K562 (cell line): ENCODE measurements around the gene DEPP1. TPM values are rescaled to one million over a fixed set of nuclear protein-coding genes. Genes with fewer than 3 reads are reported as not detected.

Source experiments
- CBFA2T3 ChIP-seq: fragments of 450-650 bp; IDR thresholded peaks from 2 replicates; pipeline ENCODE4 v1.6.1; 2017
- CREB1 ChIP-seq, 2 experiments: sonication (generic) in 1 of 2; formaldehyde crosslinking in 1 of 2; IDR thresholded peaks; 2 replicates each; pipeline versions ENCODE4 v1.6.1 to v1.8.0; 2012 to 2022; ENCODE audit warnings: inconsistent platforms in 1 of 2, mild to moderate bottlenecking in 1 of 2, missing genetic modification reagents in 1 of 2, moderate library complexity in 1 of 2
- CXXC5 ChIP-seq: fragments of 250-450 bp; sonication (Bioruptor Pico); IDR thresholded peaks from 2 replicates; pipeline ENCODE4 v1.8.0; 2022; ENCODE audit warnings: inconsistent platforms, mild to moderate bottlenecking, moderate library complexity
- EZH2 ChIP-seq: IDR thresholded peaks from 2 replicates; pipeline ENCODE4 v1.6.1; 2012; ENCODE audit warnings: low read depth, mild to moderate bottlenecking, inconsistent platforms, low read length, borderline replicate concordance
- FOXK1 ChIP-seq: sonication (generic); formaldehyde crosslinking; IDR thresholded peaks from 2 replicates; pipeline ENCODE4 v1.8.0; 2022; ENCODE audit warnings: missing genetic modification reagents, mild to moderate bottlenecking, borderline replicate concordance
- GABPA ChIP-seq: fragments of 200-800 bp; sonication (Bioruptor generic); conservative IDR thresholded peaks from 2 replicates; pipeline ENCODE4 v1.6.1; 2016; ENCODE audit warnings: low read depth, missing genetic modification characterization, missing compliant biosample characterization
- HCFC1 ChIP-seq: IDR thresholded peaks from 2 replicates; pipeline ENCODE4 v1.6.1; 2012; ENCODE audit warnings: low read depth, low read length, improper control_type of control experiment
- HDAC2 ChIP-seq: fragments of 450-650 bp; IDR thresholded peaks from 2 replicates; pipeline ENCODE4 v1.6.1; 2016; ENCODE audit warnings: mild to moderate bottlenecking
- HMGN3 ChIP-seq: IDR thresholded peaks from 2 replicates; pipeline ENCODE4 v1.6.1; 2011; ENCODE audit warnings: borderline replicate concordance, low read depth, mild to moderate bottlenecking, mixed read lengths, low read length; ENCODE audit not compliant: insufficient read length; ENCODE audit errors: extremely low read depth
- KLF6 ChIP-seq: fragments of 250-450 bp; sonication (Bioruptor Pico); IDR thresholded peaks from 2 replicates; pipeline ENCODE4 v1.4.0; 2020; ENCODE audit warnings: mild to moderate bottlenecking, moderate library complexity, borderline replicate concordance
- L3MBTL2 ChIP-seq: fragments of 450-650 bp; IDR thresholded peaks from 2 replicates; pipeline ENCODE4 v1.6.1; 2016; ENCODE audit warnings: mild to moderate bottlenecking, moderate library complexity
- MEF2A ChIP-seq: IDR thresholded peaks from 2 replicates; pipeline ENCODE4 v1.6.1; 2011; ENCODE audit warnings: low read depth, mild to moderate bottlenecking, low read length, moderate library complexity; ENCODE audit not compliant: control insufficient read depth
- NRF1 ChIP-seq, 2 experiments: fragments of 450-650 bp; IDR thresholded peaks in 1 of 2; conservative IDR thresholded peaks in 1 of 2; 2 replicates each; pipeline ENCODE4 v1.6.1; 2014; ENCODE audit warnings: mild to moderate bottlenecking in 2 of 2
- PHF21A ChIP-seq: fragments of 450-650 bp; IDR thresholded peaks from 2 replicates; pipeline ENCODE4 v1.6.1; 2017; ENCODE audit warnings: low read depth, borderline replicate concordance
- POLR2A ChIP-seq: fragments of 450-650 bp; conservative IDR thresholded peaks from 2 replicates; pipeline ENCODE4 v1.6.1; 2016
- POLR2B ChIP-seq: fragments of 450-650 bp; IDR thresholded peaks from 2 replicates; pipeline ENCODE4 v1.6.1; 2018; ENCODE audit warnings: low read depth; ENCODE audit not compliant: partially characterized antibody
- RBFOX2 ChIP-seq: fragments of 200-400 bp; formaldehyde crosslinking; IDR thresholded peaks from 2 replicates; pipeline ENCODE4 v1.6.1; 2017; ENCODE audit warnings: low read depth, mild to moderate bottlenecking, low read length, moderate library complexity
- SRSF9 ChIP-seq: fragments of 200-400 bp; formaldehyde crosslinking; IDR thresholded peaks from 2 replicates; pipeline ENCODE4 v1.6.1; 2017; ENCODE audit warnings: low read depth, low read length, borderline replicate concordance
- TRIM28 ChIP-seq: fragments of 450-650 bp; IDR thresholded peaks from 2 replicates; pipeline ENCODE4 v1.6.1; 2017
- U2AF1 ChIP-seq: fragments of 200-400 bp; formaldehyde crosslinking; optimal IDR thresholded peaks from 2 replicates; pipeline ENCODE3; 2017; ENCODE audit warnings: mild to moderate bottlenecking, low read depth, low read length, moderate library complexity
- ZFPM2 ChIP-seq: fragments of 250-450 bp; sonication (Bioruptor Pico); IDR thresholded peaks from 2 replicates; pipeline ENCODE4 v1.5.1; 2022; ENCODE audit warnings: mild to moderate bottlenecking
- polyA plus RNA-seq, 8 experiments: library from polyadenylated mRNA; depleted of rRNA in 4 of 8; stranded (reverse) in 5 of 8; unstranded in 3 of 8; fragments of >200 nt; fragmentation: Nextera tagmentation in 2 of 8; fragmentation: Illumina TruSeq in 1 of 8; extraction: Ambion mirVana in 2 of 8; extraction: Trizol in 1 of 8; gene quantifications; 2 replicates each; pipeline versions ENCODE4 v1.2.1 to v1.2.3, GENCODE V29; 2011 to 2014; ENCODE audit warnings: inconsistent platforms in 1 of 8, missing spikeins in 1 of 8
- total RNA-seq, 7 experiments: library from RNA; depleted of rRNA in 6 of 7; stranded (reverse); fragments of >200 nt in 6 of 7; fragmentation: Illumina TruSeq in 2 of 7; extraction: Trizol in 2 of 7; gene quantifications; 2 replicates each; pipeline versions ENCODE4 v1.2.1 to v1.2.3, GENCODE V29; 2011 to 2021; ENCODE audit warnings: low replicate concordance in 1 of 7
- TF ChIP-seq, protein P1 (sequence below): fragments of 450-650 bp; formaldehyde crosslinking; IDR thresholded peaks from 2 replicates; pipeline ENCODE4 v1.4.0; 2020; ENCODE audit warnings: mild to moderate bottlenecking, mixed read lengths
- TF ChIP-seq, protein P2 (sequence below): fragments of 450-650 bp; formaldehyde crosslinking; IDR thresholded peaks from 2 replicates; pipeline ENCODE4 v1.4.0; 2022; ENCODE audit warnings: mild to moderate bottlenecking, moderate library complexity
- TF ChIP-seq, protein P3 (sequence below): fragments of 250-450 bp; sonication (Bioruptor Pico); IDR thresholded peaks from 2 replicates; pipeline ENCODE4 v1.5.0; 2021; ENCODE audit warnings: mild to moderate bottlenecking, borderline replicate concordance

DEPP1 gene
- total and polyA plus RNA-seq, 9 of the 15 experiments (the other 6 are each of a cell fraction or from before 2014, with no cell fraction given) = 0.04 to 0.54 (median 0.20) TPM; not detected in 1

DNA sequence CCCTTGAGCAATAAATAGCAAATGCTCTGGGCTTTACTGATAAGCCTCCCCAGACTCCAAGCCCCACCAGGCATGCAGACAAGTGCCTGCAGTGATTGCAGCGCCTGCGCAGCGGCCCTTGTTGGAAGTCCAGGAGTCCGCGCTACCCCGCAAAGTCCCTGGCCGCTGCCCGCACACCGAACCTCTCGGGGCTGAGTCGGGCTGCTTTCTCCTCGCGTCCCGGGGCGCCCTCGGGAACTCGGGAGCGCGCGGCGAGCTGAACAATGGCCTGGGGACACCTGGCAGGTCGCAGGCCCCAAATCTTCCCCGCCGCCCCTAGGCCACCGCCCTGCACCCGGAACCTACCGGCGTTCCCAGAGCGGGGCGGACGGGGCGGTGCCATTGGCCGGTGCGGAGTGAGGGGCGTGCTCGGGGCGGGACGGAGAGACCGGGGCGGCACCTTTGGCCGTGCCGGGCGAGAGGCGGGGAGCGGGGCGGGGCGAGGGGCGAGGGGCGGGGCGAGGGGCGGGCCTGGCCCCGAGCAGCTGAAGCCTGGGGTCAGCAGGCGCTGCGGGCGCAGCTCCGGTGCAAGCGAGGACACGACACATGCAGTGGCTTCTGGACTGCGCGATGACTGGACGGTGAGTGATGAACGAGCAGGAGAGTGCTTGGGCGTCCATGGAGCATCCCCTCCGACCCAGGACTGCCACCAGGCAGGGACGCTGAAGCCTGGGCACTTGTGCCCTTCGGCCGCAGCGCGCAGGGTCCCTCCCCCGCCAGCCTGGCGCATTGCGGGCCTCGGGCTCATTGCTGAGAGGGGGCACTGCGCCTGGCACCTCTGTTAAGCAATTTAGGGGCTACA, 19.1 kb downstream of the DEPP1 start, which contains the start of gene RASSF4 (continued):
- TF ChIP-seq POLR2B = peak; percentile 41
- peak; percentile 23 for TF ChIP-seq U2AF1
- peak; percentile 62; the same call in 1 of the 2 replicates for TF ChIP-seq CXXC5 (CRISPR knock-in tag)
- TF ChIP-seq GABPA (tag) = 0 out of 2 replicates have a peak, but pooled peaks have one; percentile 25
- TF ChIP-seq CBFA2T3 = peak; percentile 83
- TF ChIP-seq, protein P1, sequence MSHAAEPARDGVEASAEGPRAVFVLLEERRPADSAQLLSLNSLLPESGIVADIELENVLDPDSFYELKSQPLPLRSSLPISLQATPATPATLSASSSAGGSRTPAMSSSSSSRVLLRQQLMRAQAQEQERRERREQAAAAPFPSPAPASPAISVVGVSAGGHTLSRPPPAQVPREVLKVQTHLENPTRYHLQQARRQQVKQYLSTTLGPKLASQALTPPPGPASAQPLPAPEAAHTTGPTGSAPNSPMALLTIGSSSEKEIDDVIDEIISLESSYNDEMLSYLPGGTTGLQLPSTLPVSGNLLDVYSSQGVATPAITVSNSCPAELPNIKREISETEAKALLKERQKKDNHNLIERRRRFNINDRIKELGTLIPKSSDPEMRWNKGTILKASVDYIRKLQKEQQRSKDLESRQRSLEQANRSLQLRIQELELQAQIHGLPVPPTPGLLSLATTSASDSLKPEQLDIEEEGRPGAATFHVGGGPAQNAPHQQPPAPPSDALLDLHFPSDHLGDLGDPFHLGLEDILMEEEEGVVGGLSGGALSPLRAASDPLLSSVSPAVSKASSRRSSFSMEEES (CRISPR knock-in tag) = no peak
- TF ChIP-seq L3MBTL2 = peak; percentile 56; the same call in 1 of the 2 replicates
- TF ChIP-seq HMGN3 = peak; percentile 71
- TF ChIP-seq, protein P2, sequence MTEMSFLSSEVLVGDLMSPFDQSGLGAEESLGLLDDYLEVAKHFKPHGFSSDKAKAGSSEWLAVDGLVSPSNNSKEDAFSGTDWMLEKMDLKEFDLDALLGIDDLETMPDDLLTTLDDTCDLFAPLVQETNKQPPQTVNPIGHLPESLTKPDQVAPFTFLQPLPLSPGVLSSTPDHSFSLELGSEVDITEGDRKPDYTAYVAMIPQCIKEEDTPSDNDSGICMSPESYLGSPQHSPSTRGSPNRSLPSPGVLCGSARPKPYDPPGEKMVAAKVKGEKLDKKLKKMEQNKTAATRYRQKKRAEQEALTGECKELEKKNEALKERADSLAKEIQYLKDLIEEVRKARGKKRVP = peak; percentile 35; the same call in 1 of the 2 replicates
- peak; percentile 98 for TF ChIP-seq PHF21A
- TF ChIP-seq KLF6 (CRISPR knock-in tag) = no peak
- no peak for TF ChIP-seq FOXK1 (CRISPR knock-in tag)
- 0 out of 2 replicates have a peak, but pooled peaks have one; percentile 31 for TF ChIP-seq CREB1 (IDR thresholded peaks at IDR 0.05)
- no peak for TF ChIP-seq CREB1 (CRISPR knock-in tag; IDR thresholded peaks at IDR 0.05)
- TF ChIP-seq HDAC2 = peak; percentile 83; the same call in 1 of the 2 replicates
- TF ChIP-seq EZH2 = no peak
- TF ChIP-seq HCFC1 = peak; percentile 20; the same call in 1 of the 2 replicates
- 0 out of 2 replicates have a peak, but pooled peaks have one; percentile 30 for TF ChIP-seq ZFPM2 (CRISPR knock-in tag)
- TF ChIP-seq POLR2A = peak; percentile 52
- TF ChIP-seq NRF1 (conservative IDR thresholded peaks at IDR 0.05 in 1 of 2, IDR thresholded peaks at IDR 0.05 in 1 of 2) = peak; percentile 95 to 96
- TF ChIP-seq RBFOX2 = peak; percentile 68
- no peak for TF ChIP-seq TRIM28
- TF ChIP-seq, protein P3, sequence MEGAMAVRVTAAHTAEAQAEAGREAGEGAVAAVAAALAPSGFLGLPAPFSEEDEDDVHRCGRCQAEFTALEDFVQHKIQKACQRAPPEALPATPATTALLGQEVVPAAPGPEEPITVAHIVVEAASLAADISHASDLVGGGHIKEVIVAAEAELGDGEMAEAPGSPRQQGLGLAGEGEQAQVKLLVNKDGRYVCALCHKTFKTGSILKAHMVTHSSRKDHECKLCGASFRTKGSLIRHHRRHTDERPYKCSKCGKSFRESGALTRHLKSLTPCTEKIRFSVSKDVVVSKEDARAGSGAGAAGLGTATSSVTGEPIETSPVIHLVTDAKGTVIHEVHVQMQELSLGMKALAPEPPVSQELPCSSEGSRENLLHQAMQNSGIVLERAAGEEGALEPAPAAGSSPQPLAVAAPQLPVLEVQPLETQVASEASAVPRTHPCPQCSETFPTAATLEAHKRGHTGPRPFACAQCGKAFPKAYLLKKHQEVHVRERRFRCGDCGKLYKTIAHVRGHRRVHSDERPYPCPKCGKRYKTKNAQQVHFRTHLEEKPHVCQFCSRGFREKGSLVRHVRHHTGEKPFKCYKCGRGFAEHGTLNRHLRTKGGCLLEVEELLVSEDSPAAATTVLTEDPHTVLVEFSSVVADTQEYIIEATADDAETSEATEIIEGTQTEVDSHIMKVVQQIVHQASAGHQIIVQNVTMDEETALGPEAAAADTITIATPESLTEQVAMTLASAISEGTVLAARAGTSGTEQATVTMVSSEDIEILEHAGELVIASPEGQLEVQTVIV (CRISPR knock-in tag) = no peak
- 0 out of 2 replicates have a peak, but pooled peaks have one; percentile 18 for TF ChIP-seq MEF2A
- TF ChIP-seq SRSF9 = no peak
